ENCODE data around the gene SORD. TPM values are rescaled to one million over a fixed set of nuclear protein-coding genes. Genes with fewer than 3 reads are reported as not detected.
A peak's percentile ranks its signal among the peaks of the same experiment; 100 is the strongest.
"Not testable (repeated sequence)": the region's sequence is repeated elsewhere in the genome, so short reads cannot be mapped to it uniquely, and the experiment has no call there.

Gene SORD
- total and polyA plus RNA-seq, 10 of the 15 experiments (the other 5 are each of a cell fraction or from before 2014, with no cell fraction given): 7.5 to 51.6 (median 40.1) TPM

DNA sequence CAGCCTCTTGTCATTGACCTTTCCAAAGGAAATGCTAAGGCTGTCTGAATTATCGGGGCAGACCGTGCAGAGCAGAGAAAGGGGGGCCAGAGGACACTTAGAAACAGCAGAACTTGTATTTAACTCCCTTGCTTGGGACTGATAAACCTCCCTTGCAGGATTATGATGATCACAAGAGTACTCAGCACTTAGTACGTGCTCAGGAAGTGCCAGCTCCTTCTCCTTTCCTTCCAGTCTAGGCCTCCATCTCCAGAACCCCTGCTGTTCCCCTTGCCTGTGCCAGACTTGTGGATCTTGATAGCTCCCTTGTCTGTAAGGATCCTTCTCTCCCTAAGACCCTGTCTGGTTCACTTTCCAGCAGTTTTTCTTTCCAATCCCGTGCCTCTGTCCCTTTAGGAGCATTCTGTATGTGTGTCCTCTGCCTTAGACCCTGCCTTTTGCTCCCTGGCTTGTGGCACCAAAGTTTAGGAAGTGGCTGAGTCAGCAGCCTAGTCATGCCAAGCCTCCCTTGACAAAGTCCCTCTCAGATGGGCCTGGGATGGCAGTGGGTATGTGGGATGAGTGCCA, 747 bp downstream of the SORD start:
- in situ Hi-C loops (cut with MboI) (loop anchor here (10.0 kb wide), 1 partner anchor 169 kb away; no protein-coding TSS in a partner anchor), intact Hi-C loops (cut with micrococcal nuclease; ENCODE audit: unreplicated experiment) (no loop called here)
- Histone ChIP-seq H3K27me3 (replicated peaks in 1 of 2; ENCODE audit: control insufficient read depth in 2 of 2, insufficient read depth in 2 of 2, low read length in 1 of 2) (no peaks in the 10 kb centered on the region), H3K36me3 (ENCODE audit: control insufficient read depth in 2 of 2, insufficient read depth in 2 of 2, low read length in 1 of 2) (no peaks in the 10 kb centered on the region), H3K4me1 (ENCODE audit: control insufficient read depth, insufficient read depth, low read length) (peaks cover 7% of the 10 kb centered on the region), H4K20me1 (ENCODE audit: control insufficient read depth, insufficient read depth) (no peaks in the 10 kb centered on the region), H3K79me2 (ENCODE audit: control insufficient read depth, insufficient read depth, low read length) (peaks cover 14% of the 10 kb centered on the region), H3K27ac (ENCODE audit: control insufficient read depth, insufficient read depth) (peak overlapping the region; percentile 30), H3K9ac (ENCODE audit: control insufficient read depth, insufficient read depth, low read length) (peak overlapping the region; percentile 81), H3K4me3 (peak overlapping the region; percentile 82), H2AFZ (ENCODE audit: control insufficient read depth, low read depth, low read length) (peak overlapping the region; percentile 98), H3K4me2 (ENCODE audit: control insufficient read depth, insufficient read depth) (peak overlapping the region; percentile 98), H3K9me3 (replicated peaks; ENCODE audit: control insufficient read depth, insufficient read depth, low read length) (no peaks in the 10 kb centered on the region)
- RAD21 ChIA-PET (ENCODE audit: unreplicated experiment): interaction anchor here (0.9 to 1.1 kb wide), 2 partner anchors 15 to 95 kb away, joined by 3 read pairs; no protein-coding TSS in a partner anchor
- SMC1A ChIA-PET (ENCODE audit: uncharacterized antibody, unreplicated experiment): interaction anchor here (0.9 to 2.0 kb wide), 7 partner anchors 20 to 1075 kb away, joined by 3 to 6 read pairs (median 3); no protein-coding TSS in a partner anchor
- TF ChIP-seq ESRRA (IDR thresholded peaks at IDR 0.05; ENCODE audit: low read length): no peak
- TF ChIP-seq, protein P1, sequence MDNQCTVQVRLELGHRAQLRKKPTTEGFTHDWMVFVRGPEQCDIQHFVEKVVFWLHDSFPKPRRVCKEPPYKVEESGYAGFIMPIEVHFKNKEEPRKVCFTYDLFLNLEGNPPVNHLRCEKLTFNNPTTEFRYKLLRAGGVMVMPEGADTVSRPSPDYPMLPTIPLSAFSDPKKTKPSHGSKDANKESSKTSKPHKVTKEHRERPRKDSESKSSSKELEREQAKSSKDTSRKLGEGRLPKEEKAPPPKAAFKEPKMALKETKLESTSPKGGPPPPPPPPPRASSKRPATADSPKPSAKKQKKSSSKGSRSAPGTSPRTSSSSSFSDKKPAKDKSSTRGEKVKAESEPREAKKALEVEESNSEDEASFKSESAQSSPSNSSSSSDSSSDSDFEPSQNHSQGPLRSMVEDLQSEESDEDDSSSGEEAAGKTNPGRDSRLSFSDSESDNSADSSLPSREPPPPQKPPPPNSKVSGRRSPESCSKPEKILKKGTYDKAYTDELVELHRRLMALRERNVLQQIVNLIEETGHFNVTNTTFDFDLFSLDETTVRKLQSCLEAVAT (IDR thresholded peaks at IDR 0.05): peak; percentile 81
- FAIRE-seq (peak; percentile 18), ATAC-seq (peak; percentile 25), DNase-seq (ENCODE audit: low read depth, low spot score) (no peak)
- BruUV-seq (replicated peaks): no TSS peak
- CTCF ChIA-PET: interaction anchor here (0.8 to 4.7 kb wide), 6 partner anchors 12 to 170 kb away, joined by 3 to 22 read pairs (median 6); no protein-coding TSS in a partner anchor
- POLR2A ChIA-PET: interaction anchor here (0.8 to 1.8 kb wide), 2 partner anchors 44 to 487 kb away, joined by 3 to 4 read pairs; partner anchors contain the start of gene EIF3J
- 26% methylated on average over 4 of the region's 4 CpGs for WGBS (ENCODE audit: insufficient coverage, insufficient replicate concordance, low lambda C conversion rate, missing lambda C conversion rate)

DNA sequence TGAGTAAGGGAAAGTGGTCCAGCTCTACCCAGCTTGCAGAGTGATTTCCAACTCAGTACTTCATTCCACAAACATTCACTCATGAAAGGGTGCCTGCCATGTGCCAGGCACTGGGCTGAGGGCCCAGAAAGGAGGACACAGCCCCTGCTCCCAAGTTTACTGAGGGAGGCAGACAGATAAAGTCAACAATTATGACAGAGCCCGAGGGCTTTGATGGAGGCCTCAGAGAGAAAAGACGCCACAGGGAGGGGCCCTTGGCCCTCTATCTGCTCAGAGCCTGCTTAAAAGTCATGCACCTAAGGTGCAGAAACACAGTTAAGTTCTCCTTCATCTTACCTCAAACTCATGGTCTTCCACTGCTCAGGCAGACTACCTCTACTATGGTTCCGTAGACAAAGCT, 1.7 kb downstream of the SORD start:
- H3K27me3 ChIP-seq (replicated peaks in 1 of 2; ENCODE audit: control insufficient read depth in 2 of 2, insufficient read depth in 2 of 2, low read length in 1 of 2); H4K20me1 ChIP-seq (ENCODE audit: control insufficient read depth, insufficient read depth); H2AFZ ChIP-seq (ENCODE audit: control insufficient read depth, low read depth, low read length); DNase-seq (ENCODE audit: low read depth, low spot score); H3K9me3 ChIP-seq (replicated peaks; ENCODE audit: control insufficient read depth, insufficient read depth, low read length); H3K27ac ChIP-seq (ENCODE audit: control insufficient read depth, insufficient read depth); H3K4me3 ChIP-seq; H3K9ac ChIP-seq (ENCODE audit: control insufficient read depth, insufficient read depth, low read length); ATAC-seq; H3K36me3 ChIP-seq (ENCODE audit: control insufficient read depth in 2 of 2, insufficient read depth in 2 of 2, low read length in 1 of 2); H3K4me1 ChIP-seq (ENCODE audit: control insufficient read depth, insufficient read depth, low read length); intact Hi-C loops (cut with micrococcal nuclease; ENCODE audit: unreplicated experiment); RAD21 ChIA-PET (ENCODE audit: unreplicated experiment); BruUV-seq (replicated peaks): not testable (repeated sequence)
- SMC1A ChIA-PET (ENCODE audit: uncharacterized antibody, unreplicated experiment): interaction anchor here (2.0 kb wide), 1 partner anchor 21 kb away, joined by 4 read pairs; no protein-coding TSS in a partner anchor
- 63% methylated on average over 3 of the region's 3 CpGs for WGBS (ENCODE audit: insufficient coverage, insufficient replicate concordance, low lambda C conversion rate, missing lambda C conversion rate)
- H3K79me2 ChIP-seq (ENCODE audit: control insufficient read depth, insufficient read depth, low read length): peaks cover 14% of the 10 kb centered on the region
- FAIRE-seq: peak; percentile 79
- CTCF ChIA-PET: interaction anchor here (1.8 to 4.7 kb wide), 3 partner anchors 11 to 93 kb away, joined by 7 to 22 read pairs (median 7); no protein-coding TSS in a partner anchor
- in situ Hi-C loops (cut with MboI): loop anchor here (10.0 kb wide), 1 partner anchor 170 kb away; no protein-coding TSS in a partner anchor
- POLR2A ChIA-PET: interaction anchor here (1.8 kb wide), 1 partner anchor 45 kb away, joined by 4 read pairs; no protein-coding TSS in a partner anchor
- H3K4me2 ChIP-seq (ENCODE audit: control insufficient read depth, insufficient read depth): peak overlapping the region; percentile 47; the same call in 1 of the 2 replicates

DNA sequence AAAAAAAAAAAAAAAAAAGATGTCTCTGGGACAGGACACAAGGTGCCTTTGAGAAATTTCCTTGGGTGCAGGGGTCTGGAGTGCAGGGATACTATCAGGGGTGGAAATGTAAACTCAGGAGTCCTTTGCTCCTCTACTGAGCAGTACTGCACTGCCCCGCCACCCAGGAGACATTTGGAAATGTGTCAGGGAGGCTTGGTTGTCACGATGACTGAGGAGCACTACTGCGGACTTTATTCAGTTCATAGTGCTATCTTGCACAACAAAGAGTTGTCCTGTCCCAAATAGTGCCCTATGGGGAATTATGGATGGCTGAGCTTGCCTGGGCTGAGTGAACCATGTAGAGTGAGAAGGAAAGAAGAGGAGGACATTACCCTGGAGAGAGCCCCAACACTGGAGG, 2.6 kb downstream of the SORD start:
- BruUV-seq (replicated peaks); H3K36me3 ChIP-seq (ENCODE audit: control insufficient read depth in 2 of 2, insufficient read depth in 2 of 2, low read length in 1 of 2); H3K4me1 ChIP-seq (ENCODE audit: control insufficient read depth, insufficient read depth, low read length); H2AFZ ChIP-seq (ENCODE audit: control insufficient read depth, low read depth, low read length); SMC1A ChIA-PET (ENCODE audit: uncharacterized antibody, unreplicated experiment); ATAC-seq; intact Hi-C loops (cut with micrococcal nuclease; ENCODE audit: unreplicated experiment); FAIRE-seq; H3K9ac ChIP-seq (ENCODE audit: control insufficient read depth, insufficient read depth, low read length); RAD21 ChIA-PET (ENCODE audit: unreplicated experiment); H3K27ac ChIP-seq (ENCODE audit: control insufficient read depth, insufficient read depth); H3K9me3 ChIP-seq (replicated peaks; ENCODE audit: control insufficient read depth, insufficient read depth, low read length); H4K20me1 ChIP-seq (ENCODE audit: control insufficient read depth, insufficient read depth); DNase-seq (ENCODE audit: low read depth, low spot score); H3K4me3 ChIP-seq; H3K27me3 ChIP-seq (replicated peaks in 1 of 2; ENCODE audit: control insufficient read depth in 2 of 2, insufficient read depth in 2 of 2, low read length in 1 of 2): not testable (repeated sequence)
- Histone ChIP-seq H3K79me2 (ENCODE audit: control insufficient read depth, insufficient read depth, low read length) (peaks cover 14% of the 10 kb centered on the region), H3K4me2 (ENCODE audit: control insufficient read depth, insufficient read depth) (peak overlapping the region; percentile 30; the same call in 1 of the 2 replicates)
- ChIA-PET CTCF (interaction anchor here (4.7 kb wide), 1 partner anchor 12 kb away, joined by 22 read pairs; no protein-coding TSS in a partner anchor), POLR2A (interaction anchor here (0.7 kb wide), 1 partner anchor 86 kb away, joined by 6 read pairs; no protein-coding TSS in a partner anchor)
- in situ Hi-C loops (cut with MboI): loop anchor here (10.0 kb wide), 1 partner anchor 171 kb away; no protein-coding TSS in a partner anchor
- 94% methylated on average over 3 of the region's 3 CpGs for WGBS (ENCODE audit: insufficient coverage, insufficient replicate concordance, low lambda C conversion rate, missing lambda C conversion rate)

All from GM12878 (cell line).